PC-9 (cell line): Measurements from ENCODE around the gene CROCC2. TPM values are rescaled to one million over a fixed set of nuclear protein-coding genes. Genes with fewer than 3 reads are reported as not detected.

Experiments
- BruUV-seq: library from RNA; stranded (reverse); fragments of 400-500 nt; replicated peaks from 2 replicates; lab custom pipeline; 2021; lab: Mats Ljungman, UMichigan
- CTCF ChIA-PET: fragments of 300-600 bp; sonication (Branson Sonifier 250); formaldehyde crosslinking; loops from one replicate; lab custom pipeline; 2022; ENCODE audit warnings: antibody characterized with exemption; lab: Charles Lee
- POLR2A ChIA-PET: fragments of 300-600 bp; sonication (Branson Sonifier 250); formaldehyde crosslinking; loops from one replicate; lab custom pipeline; 2022; ENCODE audit warnings: antibody characterized with exemption; ENCODE audit not compliant: unreplicated experiment; lab: Charles Lee
- DNase-seq, 2 experiments: peaks; one replicate each; pipeline versions ENCODE4 v3.0.0 to v3.0.0-alpha.2; 2015 to 2022; ENCODE audit warnings: mixed read lengths in 1 of 2
- H2AFZ ChIP-seq: fragments of 200-600 bp; sonication (generic); 2 replicates; pipeline ENCODE4 v1.8.1; 2017; ENCODE audit warnings: antibody characterized with exemption
- H3F3A ChIP-seq: fragments of 200-600 bp; sonication (generic); 2 replicates; pipeline ENCODE4 v1.8.1; 2017; ENCODE audit warnings: antibody characterized with exemption, mild to moderate bottlenecking, low read depth; ENCODE audit not compliant: insufficient read depth
- H3K27ac ChIP-seq: fragments of 200-600 bp; sonication (generic); 2 replicates; pipeline ENCODE4 v1.6.1; 2016; ENCODE audit warnings: mixed run types
- H3K27me3 ChIP-seq: fragments of 200-600 bp; sonication (generic); 2 replicates; pipeline ENCODE4 v1.6.1; 2016; ENCODE audit warnings: low read depth, mixed run types; ENCODE audit not compliant: insufficient read depth
- H3K36me3 ChIP-seq: fragments of 200-600 bp; sonication (generic); 2 replicates; pipeline ENCODE4 v1.6.1; 2016; ENCODE audit warnings: low read depth, mixed run types
- H3K4me1 ChIP-seq: fragments of 200-600 bp; sonication (generic); replicated peaks from 2 replicates; pipeline ENCODE4 v1.6.1; 2016; ENCODE audit warnings: mixed run types; ENCODE audit not compliant: insufficient read depth
- H3K4me2 ChIP-seq: fragments of 200-600 bp; sonication (generic); 2 replicates; pipeline ENCODE4 v1.6.1; 2017; ENCODE audit warnings: mixed run types
- H3K4me3 ChIP-seq: fragments of 200-600 bp; sonication (generic); 2 replicates; pipeline ENCODE4 v1.6.1; 2016; ENCODE audit warnings: mixed run types
- H3K79me2 ChIP-seq: fragments of 200-600 bp; sonication (generic); 2 replicates; pipeline ENCODE4 v1.6.1; 2017; ENCODE audit warnings: low read depth, mixed run types
- H3K9me2 ChIP-seq: fragments of 200-600 bp; sonication (generic); 2 replicates; pipeline ENCODE4 v1.8.1; 2017; ENCODE audit warnings: mild to moderate bottlenecking; ENCODE audit not compliant: insufficient read depth
- H3K9me3 ChIP-seq: fragments of 200-600 bp; sonication (generic); 2 replicates; pipeline ENCODE4 v1.8.1; 2016; ENCODE audit warnings: low read depth; ENCODE audit not compliant: insufficient read depth
- H4K20me1 ChIP-seq: fragments of 200-600 bp; sonication (generic); 2 replicates; pipeline ENCODE4 v1.8.1; 2017; ENCODE audit not compliant: insufficient read depth
- EZH2 ChIP-seq: fragments of 200-600 bp; sonication (generic); IDR thresholded peaks from 2 replicates; pipeline ENCODE4 v1.8.0; 2017; ENCODE audit warnings: antibody characterized with exemption, low read depth
- intact Hi-C: fragments of 100-400 bp; cut with micrococcal nuclease; formaldehyde crosslinking; loops from one replicate; pipeline ENCODE4 v1.10.0; 2022; ENCODE audit not compliant: unreplicated experiment
- total RNA-seq: library from RNA; stranded (reverse); gene quantifications from 2 replicates; pipeline ENCODE4 v1.2.3, GENCODE V29; 2021
- TF ChIP-seq, protein P1 (sequence below): fragments of 200-600 bp; sonication (generic); conservative IDR thresholded peaks from 2 replicates; pipeline ENCODE4 v1.6.1; 2017; ENCODE audit warnings: mixed run types, antibody characterized with exemption, mild to moderate bottlenecking, moderate library complexity

Gene CROCC2
- total RNA-seq, 1 experiment from 2014 or later, result not detected

DNA sequence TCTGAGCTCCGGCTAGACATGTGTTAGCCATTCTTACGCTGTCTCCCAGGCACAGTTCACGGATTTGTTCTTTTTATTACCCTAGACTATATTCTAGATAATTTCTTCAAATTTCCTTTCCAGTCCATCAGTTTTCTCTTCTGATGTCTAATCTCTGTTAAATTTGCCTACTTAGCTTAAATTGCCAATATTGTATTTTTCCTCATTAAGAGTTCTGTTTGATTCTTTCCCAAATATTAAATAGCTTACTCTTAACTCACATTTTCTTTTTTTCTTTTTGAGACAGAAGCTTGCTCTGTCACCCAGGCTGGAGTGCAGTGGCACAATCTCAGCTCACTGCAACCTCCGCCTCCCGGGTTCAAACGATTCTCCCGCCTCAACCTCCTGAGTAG, 21.2 kb downstream of the CROCC2 start:
- no peaks in the 10 kb centered on the region for H3K79me2 ChIP-seq
- H3K4me1 ChIP-seq, result no peaks in the 10 kb centered on the region
- no peaks in the 10 kb centered on the region for H4K20me1 ChIP-seq
- intact Hi-C loops, result no loop called here
- H3K36me3 ChIP-seq, result no peaks in the 10 kb centered on the region
- H3K4me3 ChIP-seq, result no peak overlapping the region
- H3K9me3 ChIP-seq, result no peaks in the 10 kb centered on the region
- no peak overlapping the region for H3K4me2 ChIP-seq
- ChIA-PET CTCF (interaction anchor here (0.7 kb wide), 1 partner anchor 658 kb away, joined by 6 read pairs; no protein-coding TSS in a partner anchor), POLR2A (interaction anchor here (0.6 kb wide), 1 partner anchor 38 kb away, joined by 5 read pairs; no protein-coding TSS in a partner anchor)
- H3F3A ChIP-seq, result peaks cover 20% of the 10 kb centered on the region
- H3K27me3 ChIP-seq, result peaks cover 46% of the 10 kb centered on the region
- H3K27ac ChIP-seq, result no peak overlapping the region
- DNase-seq, result no peak
- H3K9me2 ChIP-seq, result no peaks in the 10 kb centered on the region
- H2AFZ ChIP-seq, result no peak overlapping the region
- no peak for TF ChIP-seq EZH2
- TF ChIP-seq, protein P1, sequence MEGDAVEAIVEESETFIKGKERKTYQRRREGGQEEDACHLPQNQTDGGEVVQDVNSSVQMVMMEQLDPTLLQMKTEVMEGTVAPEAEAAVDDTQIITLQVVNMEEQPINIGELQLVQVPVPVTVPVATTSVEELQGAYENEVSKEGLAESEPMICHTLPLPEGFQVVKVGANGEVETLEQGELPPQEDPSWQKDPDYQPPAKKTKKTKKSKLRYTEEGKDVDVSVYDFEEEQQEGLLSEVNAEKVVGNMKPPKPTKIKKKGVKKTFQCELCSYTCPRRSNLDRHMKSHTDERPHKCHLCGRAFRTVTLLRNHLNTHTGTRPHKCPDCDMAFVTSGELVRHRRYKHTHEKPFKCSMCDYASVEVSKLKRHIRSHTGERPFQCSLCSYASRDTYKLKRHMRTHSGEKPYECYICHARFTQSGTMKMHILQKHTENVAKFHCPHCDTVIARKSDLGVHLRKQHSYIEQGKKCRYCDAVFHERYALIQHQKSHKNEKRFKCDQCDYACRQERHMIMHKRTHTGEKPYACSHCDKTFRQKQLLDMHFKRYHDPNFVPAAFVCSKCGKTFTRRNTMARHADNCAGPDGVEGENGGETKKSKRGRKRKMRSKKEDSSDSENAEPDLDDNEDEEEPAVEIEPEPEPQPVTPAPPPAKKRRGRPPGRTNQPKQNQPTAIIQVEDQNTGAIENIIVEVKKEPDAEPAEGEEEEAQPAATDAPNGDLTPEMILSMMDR, result no peak
- no TSS peak for BruUV-seq

DNA sequence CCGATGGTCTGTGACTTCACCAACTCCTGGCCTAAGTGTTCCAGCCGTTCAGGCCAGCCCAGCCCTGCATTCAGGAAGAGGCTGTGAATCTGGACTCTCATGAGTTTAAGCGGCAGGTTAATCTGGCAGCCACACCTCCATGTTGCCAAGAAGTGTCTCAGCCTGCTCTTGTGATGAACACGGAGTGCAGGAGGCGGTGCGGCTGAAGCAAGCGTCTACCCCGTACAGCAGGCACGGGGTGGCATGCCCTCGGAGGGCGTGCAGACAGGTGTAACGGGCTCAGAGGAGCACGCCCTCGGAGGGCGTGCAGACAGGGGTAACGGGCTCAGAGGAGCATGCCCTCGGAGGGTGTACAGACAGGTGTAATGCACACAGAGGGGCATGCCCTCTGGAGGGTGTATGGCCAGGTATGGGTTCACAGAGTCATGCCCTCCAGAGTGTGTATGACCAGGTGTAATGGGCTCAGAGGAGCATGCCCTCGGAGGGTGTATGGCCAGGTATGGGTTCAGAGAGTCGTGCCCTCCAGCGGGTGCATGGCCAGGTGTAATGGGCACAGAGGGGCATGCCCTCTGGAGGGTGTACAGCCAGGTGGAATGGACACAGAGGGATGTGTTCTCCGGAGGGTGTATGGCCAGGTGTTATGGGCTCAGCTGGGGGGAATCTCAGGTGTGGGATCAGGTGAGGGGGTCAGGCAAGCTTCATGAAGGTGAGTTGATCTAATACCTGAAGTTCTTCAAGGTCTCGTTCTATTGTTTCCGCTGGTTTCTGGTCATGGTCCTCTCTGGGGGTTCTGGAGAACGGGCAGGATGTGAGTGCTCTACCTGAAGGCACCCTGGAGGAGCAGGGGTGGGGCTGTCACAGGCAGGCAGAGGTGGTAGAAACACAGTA, 22.6 kb downstream of the CROCC2 start:
- ChIA-PET CTCF (interaction anchor here (0.6 kb wide), 1 partner anchor 149 kb away, joined by 3 read pairs; no protein-coding TSS in a partner anchor), POLR2A (no interaction called here)
- intact Hi-C loops, result no loop called here
- no peaks in the 10 kb centered on the region for H3K9me3 ChIP-seq
- no peak overlapping the region for H3K27ac ChIP-seq
- no peaks in the 10 kb centered on the region for H3K36me3 ChIP-seq
- no peaks in the 10 kb centered on the region for H3K4me1 ChIP-seq
- BruUV-seq, result no TSS peak
- no peak for TF ChIP-seq EZH2
- TF ChIP-seq, protein P1, result no peak
- H4K20me1 ChIP-seq, result no peaks in the 10 kb centered on the region
- DNase-seq, result no peak
- peaks cover 59% of the 10 kb centered on the region for H3K27me3 ChIP-seq
- no peaks in the 10 kb centered on the region for H3K79me2 ChIP-seq
- no peak overlapping the region for H2AFZ ChIP-seq
- H3K4me3 ChIP-seq, result no peak overlapping the region
- peaks cover 14% of the 10 kb centered on the region for H3F3A ChIP-seq
- H3K4me2 ChIP-seq, result no peak overlapping the region
- H3K9me2 ChIP-seq, result no peaks in the 10 kb centered on the region

DNA sequence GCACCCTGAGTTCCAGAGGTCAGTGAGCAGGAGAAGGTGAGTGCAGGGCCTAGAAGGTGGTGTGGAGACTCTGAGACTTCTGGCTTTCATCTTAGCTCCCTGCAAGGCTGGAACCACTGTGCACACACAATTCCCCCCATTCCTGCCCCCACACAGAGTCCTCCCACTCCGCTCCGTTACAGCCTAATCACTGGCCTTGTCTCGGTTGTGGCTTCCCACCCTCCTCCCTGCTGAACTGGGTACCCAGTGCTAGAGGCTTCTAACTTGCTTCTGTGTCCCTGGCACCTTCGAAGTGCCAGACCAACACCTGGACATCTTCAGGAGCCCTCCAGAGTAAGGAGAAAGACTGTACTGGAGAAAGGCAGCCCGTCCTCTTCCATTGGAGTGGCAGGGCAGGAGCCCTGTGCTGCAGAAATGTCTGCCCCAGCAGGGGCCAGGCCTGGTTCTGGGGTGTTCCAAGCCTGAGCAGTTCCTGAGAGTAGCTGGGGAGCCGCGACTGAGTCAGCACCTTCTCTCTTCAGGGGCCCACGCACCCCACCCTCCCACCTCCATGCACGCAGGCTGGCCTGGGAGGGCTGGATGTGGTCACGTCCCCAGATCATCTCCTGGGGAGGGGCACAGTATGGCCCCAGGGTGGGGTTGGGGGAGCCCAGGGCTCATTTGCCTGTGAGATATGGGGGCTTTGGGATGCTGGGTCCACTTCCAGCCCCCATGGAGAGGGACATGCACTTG, 23.4 kb downstream of the CROCC2 start:
- no peaks in the 10 kb centered on the region for H3K9me2 ChIP-seq
- no peaks in the 10 kb centered on the region for H3K4me1 ChIP-seq
- DNase-seq, result no peak
- no peaks in the 10 kb centered on the region for H3K79me2 ChIP-seq
- TF ChIP-seq EZH2, result no peak
- TF ChIP-seq, protein P1, result no peak
- no peaks in the 10 kb centered on the region for H3K36me3 ChIP-seq
- CTCF ChIA-PET, result interaction anchor here (0.6 kb wide), 1 partner anchor 243 kb away, joined by 7 read pairs; no protein-coding TSS in a partner anchor
- H3K4me2 ChIP-seq, result no peak overlapping the region
- no peaks in the 10 kb centered on the region for H4K20me1 ChIP-seq
- H2AFZ ChIP-seq, result no peak overlapping the region
- peaks cover 14% of the 10 kb centered on the region for H3F3A ChIP-seq
- no peak overlapping the region for H3K4me3 ChIP-seq
- peaks cover 62% of the 10 kb centered on the region for H3K27me3 ChIP-seq
- intact Hi-C loops, result no loop called here
- POLR2A ChIA-PET, result no interaction called here
- H3K9me3 ChIP-seq, result no peaks in the 10 kb centered on the region
- BruUV-seq, result no TSS peak
- H3K27ac ChIP-seq, result no peak overlapping the region
